H4 (cell line): ENCODE data around the gene PLEKHA5. TPM values are rescaled to one million over a fixed set of nuclear protein-coding genes. Genes with fewer than 3 reads are reported as not detected.
"Not testable (repeated sequence)": the region's sequence is repeated elsewhere in the genome, so short reads cannot be mapped to it uniquely, and the experiment has no call there.

Experiments used
- DNase-seq: peaks from one replicate; pipeline ENCODE4 v3.0.0-alpha.2; 2015; ENCODE audit warnings: low spot score
- total RNA-seq: library from RNA; depleted of rRNA; stranded (reverse); fragments of >200 nt; shearing (Covaris generic); gene quantifications from 2 replicates; pipeline ENCODE4 v1.2.3, GENCODE V29; 2014; rRNA removed

The PLEKHA5 gene, protein sequence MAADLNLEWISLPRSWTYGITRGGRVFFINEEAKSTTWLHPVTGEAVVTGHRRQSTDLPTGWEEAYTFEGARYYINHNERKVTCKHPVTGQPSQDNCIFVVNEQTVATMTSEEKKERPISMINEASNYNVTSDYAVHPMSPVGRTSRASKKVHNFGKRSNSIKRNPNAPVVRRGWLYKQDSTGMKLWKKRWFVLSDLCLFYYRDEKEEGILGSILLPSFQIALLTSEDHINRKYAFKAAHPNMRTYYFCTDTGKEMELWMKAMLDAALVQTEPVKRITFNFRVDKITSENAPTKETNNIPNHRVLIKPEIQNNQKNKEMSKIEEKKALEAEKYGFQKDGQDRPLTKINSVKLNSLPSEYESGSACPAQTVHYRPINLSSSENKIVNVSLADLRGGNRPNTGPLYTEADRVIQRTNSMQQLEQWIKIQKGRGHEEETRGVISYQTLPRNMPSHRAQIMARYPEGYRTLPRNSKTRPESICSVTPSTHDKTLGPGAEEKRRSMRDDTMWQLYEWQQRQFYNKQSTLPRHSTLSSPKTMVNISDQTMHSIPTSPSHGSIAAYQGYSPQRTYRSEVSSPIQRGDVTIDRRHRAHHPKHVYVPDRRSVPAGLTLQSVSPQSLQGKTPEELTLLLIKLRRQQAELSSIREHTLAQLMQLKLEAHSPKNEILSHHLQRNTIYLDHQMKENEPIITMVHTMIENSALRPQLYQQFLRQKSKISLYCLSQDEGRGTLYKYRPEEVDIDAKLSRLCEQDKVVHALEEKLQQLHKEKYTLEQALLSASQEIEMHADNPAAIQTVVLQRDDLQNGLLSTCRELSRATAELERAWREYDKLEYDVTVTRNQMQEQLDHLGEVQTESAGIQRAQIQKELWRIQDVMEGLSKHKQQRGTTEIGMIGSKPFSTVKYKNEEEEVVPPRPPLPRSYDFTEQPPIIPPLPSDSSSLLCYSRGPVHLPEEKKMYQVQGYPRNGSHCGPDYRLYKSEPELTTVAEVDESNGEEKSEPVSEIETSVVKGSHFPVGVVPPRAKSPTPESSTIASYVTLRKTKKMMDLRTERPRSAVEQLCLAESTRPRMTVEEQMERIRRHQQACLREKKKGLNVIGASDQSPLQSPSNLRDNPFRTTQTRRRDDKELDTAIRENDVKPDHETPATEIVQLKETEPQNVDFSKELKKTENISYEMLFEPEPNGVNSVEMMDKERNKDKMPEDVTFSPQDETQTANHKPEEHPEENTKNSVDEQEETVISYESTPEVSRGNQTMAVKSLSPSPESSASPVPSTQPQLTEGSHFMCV
- 12.3 and 18.7 TPM in 2 replicates for total RNA-seq

DNA sequence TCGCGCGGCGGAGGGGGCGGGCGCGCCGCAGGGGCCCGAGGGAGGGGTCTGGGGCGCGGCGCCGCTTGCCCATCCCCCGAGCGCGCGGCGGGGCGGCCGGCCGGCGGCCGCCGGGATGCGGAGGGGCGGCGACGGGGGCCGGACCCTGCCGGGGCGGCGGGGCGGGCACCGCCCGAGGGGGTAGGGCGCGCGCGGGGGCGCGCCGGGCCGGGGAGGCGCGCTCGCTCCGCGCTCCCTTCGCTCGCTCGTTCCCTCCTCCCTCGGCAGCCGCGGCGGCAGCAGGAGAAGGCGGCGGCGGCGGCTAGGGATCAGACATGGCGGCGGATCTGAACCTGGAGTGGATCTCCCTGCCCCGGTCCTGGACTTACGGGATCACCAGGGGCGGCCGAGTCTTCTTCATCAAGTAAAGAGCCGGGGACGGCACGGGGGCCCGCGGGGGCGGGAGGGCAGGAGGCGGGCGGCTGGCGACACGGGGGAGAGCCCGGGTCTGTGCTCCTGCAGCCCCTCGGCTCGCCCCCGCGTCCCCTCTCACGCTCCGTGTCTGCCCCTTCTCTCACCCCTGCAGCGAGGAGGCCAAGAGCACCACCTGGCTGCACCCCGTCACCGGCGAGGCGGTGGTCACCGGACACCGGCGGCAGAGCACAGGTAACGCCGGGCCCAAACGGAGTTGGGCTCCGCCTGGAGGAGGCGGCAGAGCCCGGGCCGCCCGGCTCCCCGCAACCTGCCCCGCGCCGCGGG lies at the start of gene PLEKHA5:
Gene PLEKHA5 (plus strand): TSS at position 248 of the 738 bp plus-strand sequence. CDS start 67 bp downstream, at position 315.
- peak; percentile 48 for DNase-seq

DNA sequence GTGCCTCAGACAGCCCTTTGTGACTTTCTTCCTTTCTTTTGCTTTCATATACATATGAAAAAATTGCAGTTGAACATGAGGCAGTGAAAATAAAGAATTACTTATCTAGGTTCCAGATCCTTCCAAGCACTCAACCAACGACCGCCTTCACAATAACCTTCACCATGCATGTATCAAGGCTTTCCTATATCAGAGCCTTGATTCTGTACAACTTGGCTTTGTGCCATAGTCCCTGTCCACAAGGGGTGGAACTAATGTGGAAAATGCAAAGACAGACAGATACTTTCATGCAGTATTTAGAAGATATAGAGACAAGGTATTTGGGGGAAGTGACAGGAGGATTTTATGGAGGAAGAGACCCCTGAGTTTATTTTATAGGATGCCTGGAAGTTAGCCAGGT lies 48.6 kb upstream of the PLEKHA5 start:
- DNase-seq = no peak

DNA sequence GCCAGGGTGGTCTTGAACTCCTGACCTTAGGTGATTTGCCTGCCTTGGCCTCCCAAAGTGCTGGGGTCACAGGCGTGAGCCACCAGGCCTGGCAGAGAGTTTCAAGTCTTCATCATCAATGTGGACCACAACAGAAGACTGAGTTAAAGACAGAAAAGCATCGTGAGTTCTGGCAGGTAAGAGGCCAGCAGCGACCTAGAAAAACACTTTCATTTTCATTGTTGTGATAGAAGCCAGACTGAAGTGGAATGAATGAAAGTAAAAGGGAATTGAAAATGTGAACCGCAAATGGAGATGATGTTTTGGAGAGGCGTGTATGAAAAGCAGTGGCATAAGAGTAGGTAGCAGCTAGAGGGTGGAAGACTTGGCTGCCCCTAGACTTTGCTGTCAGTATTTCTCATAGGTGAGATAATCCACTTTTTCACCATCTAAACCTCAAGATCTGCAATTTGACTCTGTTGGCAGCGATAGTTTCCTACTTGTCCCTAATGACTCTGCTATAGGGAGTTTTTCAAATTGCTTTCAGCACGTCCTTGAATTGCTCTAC lies 47.1 kb upstream of the PLEKHA5 start:
- no peak for DNase-seq

DNA sequence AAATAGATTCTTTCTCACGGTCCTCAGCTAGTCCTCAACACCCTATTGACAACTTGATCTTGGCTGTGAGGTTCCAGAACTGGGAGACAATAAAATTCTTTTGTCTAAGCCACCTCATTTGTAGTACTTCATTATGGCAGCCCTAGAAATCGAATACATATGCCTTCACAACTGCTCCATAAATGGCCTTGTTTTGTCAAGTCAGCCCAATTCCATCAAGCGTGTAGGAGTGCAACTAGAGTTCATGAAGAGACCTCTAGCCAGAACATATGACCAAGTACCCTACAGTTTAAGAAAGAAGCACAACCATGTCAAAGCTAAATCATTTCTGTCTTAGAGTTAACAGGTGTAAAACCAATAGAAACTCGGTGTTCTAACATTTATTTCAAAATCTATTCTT lies 45.0 kb upstream of the PLEKHA5 start:
- DNase-seq = no peak

DNA sequence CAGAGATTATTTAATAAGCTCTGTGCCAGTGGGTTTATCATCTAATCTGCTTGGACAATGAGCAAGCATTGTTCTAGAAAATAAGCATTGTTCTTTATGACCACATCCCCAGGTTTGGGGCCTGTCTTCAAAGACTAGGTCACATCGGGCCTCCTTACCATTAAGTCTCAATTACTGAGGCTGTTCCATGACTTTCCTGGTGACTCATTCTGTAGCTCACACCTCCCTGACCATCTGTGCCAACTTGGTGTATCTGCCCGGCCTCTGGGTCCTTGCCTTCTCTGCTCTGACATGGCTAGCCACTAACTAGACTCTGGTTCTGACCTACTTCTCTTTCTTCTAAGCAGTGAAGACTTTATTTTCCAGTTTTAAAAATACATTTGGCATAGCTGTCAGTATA lies 44.4 kb upstream of the PLEKHA5 start:
- DNase-seq = no peak

DNA sequence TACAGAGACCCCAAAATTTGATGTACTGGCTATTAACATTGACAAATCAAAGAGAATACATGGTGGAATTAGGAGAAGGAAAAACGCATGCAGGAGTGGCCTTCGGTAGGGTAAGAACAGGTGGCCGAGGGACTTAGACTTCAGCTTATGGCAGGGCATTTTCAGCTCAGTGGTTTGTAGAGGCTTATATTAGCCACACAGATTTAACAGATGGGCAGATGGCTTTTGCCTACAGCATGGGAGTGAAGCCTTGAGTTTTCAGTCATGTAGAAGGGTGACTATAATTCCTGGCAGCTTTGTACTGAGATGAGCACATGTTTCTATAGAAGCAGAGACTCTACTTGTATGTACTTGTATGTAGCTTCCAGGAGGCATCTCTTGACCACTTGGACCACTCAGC lies 40.9 kb upstream of the PLEKHA5 start:
- no peak for DNase-seq

DNA sequence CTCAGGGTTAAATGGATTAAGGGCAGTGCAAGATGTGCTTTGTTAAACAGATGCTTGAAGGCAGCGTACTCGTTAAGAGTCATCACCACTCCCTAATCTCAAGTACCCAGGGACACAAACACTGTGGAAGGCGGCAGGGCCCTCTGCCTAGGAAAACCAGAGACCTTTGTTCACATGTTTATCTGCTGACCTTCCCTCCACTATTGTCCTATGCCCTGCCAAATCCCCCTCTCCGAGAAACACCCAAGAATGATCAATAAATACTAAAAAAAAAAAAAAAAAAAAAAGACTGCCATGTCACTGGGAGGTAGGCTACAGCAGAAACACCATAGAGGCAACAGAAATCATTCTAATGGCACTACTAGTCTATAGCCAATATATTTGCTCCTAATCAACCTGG lies 37.1 kb upstream of the PLEKHA5 start:
- DNase-seq = not testable (repeated sequence)

DNA sequence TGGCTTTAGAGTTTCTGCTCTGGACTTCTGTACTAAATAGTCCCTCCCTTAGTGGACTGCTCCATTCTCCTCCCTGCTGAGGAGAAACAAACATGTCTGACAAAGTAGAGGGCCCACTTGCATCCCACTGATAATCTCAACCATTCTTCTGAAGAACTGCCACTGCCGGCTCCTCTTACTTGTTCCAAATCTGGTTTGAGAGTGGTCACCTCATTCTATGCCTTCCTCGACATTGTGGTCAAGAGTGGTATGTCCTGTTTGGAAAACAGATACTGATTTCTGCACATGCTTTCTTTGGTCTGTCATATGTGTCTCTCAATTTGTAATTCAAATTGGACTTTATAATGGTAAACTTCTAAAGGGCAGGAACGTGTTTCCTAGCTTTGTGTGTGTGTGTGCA lies 36.3 kb upstream of the PLEKHA5 start:
- peak; percentile 17 for DNase-seq

DNA sequence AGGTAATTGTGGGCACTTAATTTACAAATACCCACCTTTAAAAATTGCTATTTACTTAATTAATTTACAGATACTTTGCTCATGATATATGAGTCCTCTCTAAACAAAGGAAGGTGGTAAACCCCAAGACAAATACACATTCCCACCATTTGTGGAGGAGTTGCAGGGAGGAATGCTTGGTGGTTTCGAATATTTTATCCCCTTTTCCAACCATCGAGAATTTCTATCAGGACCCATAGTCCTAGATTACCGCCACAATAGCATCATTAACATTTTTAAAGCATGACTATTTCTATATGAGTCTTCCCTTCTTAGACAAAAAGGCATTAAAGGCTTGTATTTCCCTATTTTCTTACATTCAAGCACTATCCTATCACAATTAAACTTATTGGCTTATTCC lies 34.2 kb upstream of the PLEKHA5 start:
- no peak for DNase-seq

DNA sequence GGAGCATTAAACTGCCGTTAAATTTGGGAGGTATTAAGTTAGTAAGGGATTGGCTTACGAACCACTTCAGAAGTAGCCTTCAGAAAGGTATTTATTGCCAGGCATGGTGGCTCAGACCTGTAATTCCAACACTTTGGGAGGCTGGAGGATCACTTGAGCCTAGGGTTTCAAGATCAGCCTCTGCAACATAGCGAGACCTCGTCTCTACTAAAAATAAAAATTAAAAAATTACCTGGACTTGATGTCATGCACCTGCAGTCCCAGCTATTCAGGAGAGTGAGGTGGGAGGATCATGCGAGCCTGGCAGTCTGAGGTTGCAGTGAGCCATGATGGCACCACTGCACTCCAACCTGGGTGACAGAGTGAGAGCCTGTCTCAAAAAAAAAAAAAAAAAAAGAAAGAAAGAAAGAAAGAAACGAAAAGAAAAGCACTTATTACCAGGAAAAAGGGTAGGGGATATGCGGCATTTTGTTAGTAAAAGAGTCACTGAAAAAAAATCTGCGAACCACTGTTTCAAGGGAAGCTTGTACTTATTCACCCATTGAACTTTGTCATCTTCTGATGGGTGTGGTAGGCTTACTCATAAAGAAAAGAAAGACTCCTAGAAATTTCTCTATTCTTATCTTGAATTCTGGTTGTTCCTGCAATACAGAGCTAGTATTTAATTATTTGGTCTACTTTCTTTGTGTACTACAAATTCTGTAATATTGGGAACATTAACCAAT lies 33.6 kb upstream of the PLEKHA5 start:
- DNase-seq = no peak

DNA sequence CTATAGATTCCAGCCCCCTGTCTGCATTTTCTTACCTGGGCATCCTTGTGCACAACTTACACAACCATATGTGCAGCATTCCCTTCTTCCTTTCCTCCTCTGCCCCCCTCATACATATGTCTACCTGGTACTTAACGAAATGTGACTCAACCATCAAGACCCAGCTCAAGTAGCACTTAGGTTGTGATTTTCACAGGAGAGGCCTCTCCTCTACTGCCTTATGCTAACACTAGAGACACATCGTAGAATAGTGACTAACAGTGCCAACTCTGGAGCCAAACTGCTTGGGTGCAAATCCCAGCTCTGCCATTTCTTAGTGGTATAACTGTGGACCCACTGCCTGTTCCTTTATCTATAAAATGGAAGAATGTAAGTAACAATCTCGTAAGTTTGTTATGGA lies 24.1 kb upstream of the PLEKHA5 start:
- DNase-seq = no peak

DNA sequence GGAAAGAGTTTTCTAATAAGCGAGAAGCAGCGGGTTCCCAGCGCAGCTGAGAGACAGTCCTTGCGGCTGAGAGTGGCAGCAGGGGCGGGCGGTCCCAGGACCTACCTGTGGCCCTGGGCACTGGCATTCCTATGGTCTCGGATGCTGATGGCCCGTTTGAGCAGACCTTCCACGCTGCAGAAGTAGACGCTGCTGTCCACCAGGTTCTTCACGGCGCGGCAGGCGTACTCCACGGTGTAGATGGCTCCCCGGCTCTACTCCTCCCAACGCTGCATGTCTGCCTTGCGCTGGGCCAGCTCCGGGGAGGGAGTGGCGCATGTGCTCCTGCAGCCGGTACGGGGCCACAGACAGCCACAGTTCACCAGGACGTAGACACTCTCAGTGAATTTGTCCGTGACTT lies 21.8 kb upstream of the PLEKHA5 start:
- DNase-seq = no peak

DNA sequence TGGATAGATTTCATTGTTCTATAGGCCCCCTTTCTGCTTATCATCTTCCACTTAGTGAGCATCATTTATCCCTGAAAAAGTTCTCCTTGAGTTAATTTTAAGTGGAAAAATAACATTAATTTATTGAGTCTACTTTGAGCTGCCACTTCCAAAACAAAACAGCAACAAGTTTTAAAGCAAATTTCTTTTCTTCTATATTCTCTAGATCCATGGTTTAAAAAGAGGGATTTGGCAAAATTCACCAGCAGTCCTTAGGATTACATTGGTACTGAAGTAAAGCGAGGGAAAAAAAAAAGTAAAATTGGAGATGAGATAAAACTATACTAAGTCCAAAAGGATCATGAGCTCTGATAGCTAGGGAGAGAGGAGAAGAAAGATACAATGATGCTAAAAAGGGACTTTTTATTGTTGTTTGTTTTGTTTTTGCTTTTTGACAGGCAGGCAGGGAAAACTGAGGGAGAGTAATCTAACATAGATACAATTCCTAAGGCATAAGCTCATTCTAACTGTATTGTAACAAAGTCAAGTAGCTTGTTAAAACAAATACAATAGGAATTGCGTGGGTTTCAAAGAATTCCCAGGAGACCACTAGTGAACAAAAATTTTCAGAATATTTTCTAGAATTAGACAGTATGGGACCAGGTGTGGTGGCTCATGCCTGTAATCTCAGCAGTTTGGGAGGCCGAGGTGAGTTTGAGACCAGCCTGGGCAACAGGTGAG lies 19.2 kb upstream of the PLEKHA5 start:
- DNase-seq = no peak

DNA sequence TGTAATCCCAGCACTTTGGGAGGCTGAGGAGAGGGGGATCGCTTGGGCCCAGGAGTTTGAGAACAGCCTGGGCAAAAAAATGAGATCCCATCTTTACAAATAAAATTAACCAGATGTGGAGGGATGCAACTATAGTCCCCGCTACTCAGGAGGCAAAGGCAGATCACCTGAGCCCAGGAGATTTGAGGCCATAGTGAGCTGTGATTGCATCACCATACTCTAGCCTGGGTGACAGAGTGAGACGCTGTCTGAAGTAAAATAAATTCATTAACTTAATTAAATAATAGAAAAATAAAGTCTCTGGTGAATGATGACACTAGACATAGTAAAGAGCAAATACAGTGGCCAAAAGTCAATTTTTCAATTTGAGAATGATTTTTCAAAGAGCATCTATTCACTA lies 16.1 kb upstream of the PLEKHA5 start:
- no peak for DNase-seq

DNA sequence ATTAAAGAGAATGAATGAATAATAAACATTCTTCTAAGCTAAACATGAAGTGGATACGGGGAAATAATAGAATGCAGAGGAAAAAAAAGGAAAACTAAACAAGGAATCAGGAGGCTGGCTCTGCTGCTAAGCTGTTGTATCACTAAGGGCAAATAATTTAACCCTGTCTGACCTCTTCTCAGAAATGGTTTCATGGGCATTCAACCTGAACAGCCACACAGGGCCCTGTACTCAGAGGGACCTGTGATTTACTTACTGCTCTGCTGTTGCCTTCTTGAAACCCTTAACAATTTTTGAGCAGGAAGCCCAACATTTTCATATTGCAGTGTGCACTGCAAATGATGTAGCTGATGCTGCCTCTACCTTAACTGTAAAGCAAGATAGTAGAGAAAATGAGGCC lies 14.2 kb upstream of the PLEKHA5 start:
- DNase-seq = no peak

DNA sequence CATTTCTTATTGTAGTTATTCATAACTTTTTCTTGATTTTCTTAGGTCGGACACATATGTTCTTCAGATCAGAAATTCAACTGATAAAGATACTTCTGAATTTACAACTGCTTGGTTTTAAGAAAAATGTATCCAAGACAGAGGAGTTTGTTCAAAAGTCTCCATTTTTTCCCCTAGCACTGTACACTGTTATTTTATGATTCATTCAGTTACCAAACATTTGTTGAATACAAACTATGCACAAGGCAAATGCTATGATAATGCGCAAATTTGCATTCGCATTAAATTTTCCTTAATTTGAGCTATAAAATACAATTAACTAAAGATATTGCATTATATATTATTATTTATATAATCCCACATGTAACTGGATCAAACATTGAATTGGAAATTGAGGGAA lies 10.1 kb upstream of the PLEKHA5 start:
- DNase-seq = no peak

DNA sequence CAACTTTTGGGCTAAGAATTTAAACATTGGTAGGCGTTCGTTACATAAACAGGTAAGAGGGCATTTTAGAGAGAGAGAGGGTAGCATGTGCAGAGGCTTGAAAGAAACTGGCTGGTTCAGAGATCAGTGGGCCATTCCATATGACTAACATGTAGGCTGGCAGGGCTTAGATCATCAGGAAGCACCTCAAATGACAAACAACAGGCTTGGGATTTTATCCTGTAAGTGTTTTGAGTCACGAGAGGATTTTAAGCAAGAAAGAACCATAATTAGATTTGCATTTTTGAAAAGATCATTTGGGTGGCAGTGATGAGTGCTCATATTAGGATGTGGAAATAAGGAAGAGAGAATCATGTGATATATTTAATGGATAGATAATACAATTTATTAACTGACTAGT lies 8.7 kb upstream of the PLEKHA5 start:
- no peak for DNase-seq

DNA sequence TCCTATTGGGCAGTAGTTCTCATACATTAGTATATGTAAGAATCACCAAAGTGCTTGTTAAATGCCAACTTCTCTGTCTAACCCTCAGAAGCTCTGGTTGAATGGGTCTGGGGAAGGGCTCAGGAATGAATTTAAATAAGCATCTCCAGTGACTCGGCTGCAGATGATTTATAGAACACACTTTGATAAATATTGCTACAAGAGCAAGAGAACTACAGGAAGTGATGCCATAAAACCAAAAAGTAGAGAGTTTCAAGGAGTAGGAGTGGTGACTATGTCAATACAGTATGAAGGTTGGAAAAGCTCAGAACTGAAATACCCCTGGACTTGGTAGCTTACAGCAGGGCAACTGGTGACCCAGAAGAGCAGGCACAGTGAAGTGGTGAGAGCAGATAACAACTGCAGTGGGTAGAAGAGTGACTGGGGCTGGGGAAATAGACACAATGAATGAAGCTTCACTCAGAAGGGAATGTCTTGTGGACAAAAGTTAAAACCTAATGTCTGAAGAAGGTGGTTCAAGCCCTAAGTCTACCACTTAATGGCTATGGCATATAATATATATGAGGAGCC lies 8.0 kb upstream of the PLEKHA5 start:
- no peak for DNase-seq

DNA sequence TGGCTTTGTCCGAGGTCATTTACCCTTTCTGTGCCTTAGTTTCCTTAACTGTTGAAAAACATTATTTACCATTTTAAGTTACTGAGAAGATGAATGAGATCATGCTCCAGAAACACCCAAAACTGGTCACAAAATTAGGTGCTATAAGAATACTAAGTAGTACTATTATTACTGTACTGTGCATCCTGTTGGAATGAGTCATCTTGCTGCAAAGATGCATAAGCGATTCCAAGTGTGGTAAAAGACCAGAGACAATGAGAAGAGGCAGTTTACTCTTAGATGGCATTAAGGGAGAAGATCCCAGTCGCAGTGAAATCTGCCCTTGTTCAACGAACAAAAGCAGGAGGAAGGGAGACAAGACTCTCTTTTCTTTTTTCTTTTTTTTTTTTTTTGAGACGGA lies 4.2 kb upstream of the PLEKHA5 start:
- no peak for DNase-seq
